Measurements from ENCODE around the gene TBC1D12. TPM values are rescaled to one million over a fixed set of nuclear protein-coding genes. Genes with fewer than 3 reads are reported as not detected.

The TBC1D12 gene
- total RNA-seq, 1 donor from 2014 or later = 6.9 TPM

- H3K9me3 ChIP-seq (ENCODE audit: low read depth) = no peaks in the 10 kb centered on the region
- Mint-ChIP-seq H3K4me1 (peaks cover 14% of the 10 kb centered on the region), H3K27me3 (ENCODE audit: insufficient read depth, low read depth) (peaks cover 3% of the 10 kb centered on the region), H3K9me3 (peaks cover 4% of the 10 kb centered on the region), H3K4me3 (peak overlapping the region; percentile 22), H3K36me3 (no peaks in the 10 kb centered on the region), H3K27ac (no peak overlapping the region)
- H3K4me1 ChIP-seq = peaks cover 10% of the 10 kb centered on the region
- no peaks in the 10 kb centered on the region for H3K36me3 ChIP-seq
- no peak overlapping the region for H3K4me3 ChIP-seq
- peaks cover 5% of the 10 kb centered on the region for H3K79me2 ChIP-seq (ENCODE audit: low read depth)
- no peak for DNase-seq (ENCODE audit: low spot score)
- peaks cover 8% of the 10 kb centered on the region for H3F3A ChIP-seq (ENCODE audit: low read depth)
- no peak overlapping the region for H3K9ac ChIP-seq
- H3K27me3 ChIP-seq = peaks cover 31% of the 10 kb centered on the region
- TF ChIP-seq EZH2phosphoT487 (IDR thresholded peaks at IDR 0.05) = no peak
- TF ChIP-seq EZH2 (IDR thresholded peaks at IDR 0.05) = no peak
- no peak for TF ChIP-seq CTCF (IDR thresholded peaks at IDR 0.05)
- H3K4me2 ChIP-seq = no peak overlapping the region
- H3K27ac ChIP-seq = no peak overlapping the region
- peaks cover 7% of the 10 kb centered on the region for H4K20me1 ChIP-seq (ENCODE audit: low read depth)
- H2AFZ ChIP-seq (replicated peaks) = no peak overlapping the region
Measured at GRCh38 chr10:94405406-94405805, 3.1 kb downstream of the TBC1D12 start.

- H3K27ac ChIP-seq = no peak overlapping the region
- H3F3A ChIP-seq (ENCODE audit: low read depth) = peaks cover 5% of the 10 kb centered on the region
- H3K9me3 Mint-ChIP-seq = no peaks in the 10 kb centered on the region
- H3K27me3 Mint-ChIP-seq (ENCODE audit: insufficient read depth, low read depth) = no peaks in the 10 kb centered on the region
- peaks cover 10% of the 10 kb centered on the region for H3K4me1 Mint-ChIP-seq
- H3K36me3 Mint-ChIP-seq = no peaks in the 10 kb centered on the region
- H3K27ac Mint-ChIP-seq = no peak overlapping the region
- no peaks in the 10 kb centered on the region for H3K9me3 ChIP-seq (ENCODE audit: low read depth)
- no peak for DNase-seq (ENCODE audit: low spot score)
- no peak overlapping the region for H3K4me2 ChIP-seq
- TF ChIP-seq EZH2 (IDR thresholded peaks at IDR 0.05) (no peak), CTCF (IDR thresholded peaks at IDR 0.05) (no peak), EZH2phosphoT487 (IDR thresholded peaks at IDR 0.05) (no peak)
- H3K4me1 ChIP-seq = peaks cover 10% of the 10 kb centered on the region
- no peak overlapping the region for H2AFZ ChIP-seq (replicated peaks)
- H3K27me3 ChIP-seq = peaks cover 31% of the 10 kb centered on the region
- no peaks in the 10 kb centered on the region for H3K36me3 ChIP-seq
- no peak overlapping the region for H3K4me3 ChIP-seq
- peaks cover 7% of the 10 kb centered on the region for H4K20me1 ChIP-seq (ENCODE audit: low read depth)
- H3K79me2 ChIP-seq (ENCODE audit: low read depth) = peaks cover 5% of the 10 kb centered on the region
- H3K4me3 Mint-ChIP-seq = no peak overlapping the region
- no peak overlapping the region for H3K9ac ChIP-seq
Measured at GRCh38 chr10:94407668-94408067, 5.3 kb downstream of the TBC1D12 start.

GRCh38 chr10:94409021-94409657 lies 6.8 kb downstream of the TBC1D12 start:
- no peak overlapping the region for H3K4me3 Mint-ChIP-seq
- Histone ChIP-seq H4K20me1 (ENCODE audit: low read depth) (peaks cover 3% of the 10 kb centered on the region), H3K36me3 (no peaks in the 10 kb centered on the region), H3K4me3 (no peak overlapping the region), H3K27me3 (peaks cover 16% of the 10 kb centered on the region), H2AFZ (replicated peaks) (no peak overlapping the region), H3K9me3 (ENCODE audit: low read depth) (no peaks in the 10 kb centered on the region), H3F3A (ENCODE audit: low read depth) (no peaks in the 10 kb centered on the region), H3K4me1 (peaks cover 10% of the 10 kb centered on the region), H3K9ac (no peak overlapping the region), H3K79me2 (ENCODE audit: low read depth) (peaks cover 1% of the 10 kb centered on the region), H3K4me2 (no peak overlapping the region), H3K27ac (no peak overlapping the region)
- H3K4me1 Mint-ChIP-seq = peaks cover 10% of the 10 kb centered on the region
- peaks cover 2% of the 10 kb centered on the region for H3K27me3 Mint-ChIP-seq (ENCODE audit: insufficient read depth, low read depth)
- no peaks in the 10 kb centered on the region for H3K36me3 Mint-ChIP-seq
- no peaks in the 10 kb centered on the region for H3K9me3 Mint-ChIP-seq
- no peak overlapping the region for H3K27ac Mint-ChIP-seq
- TF ChIP-seq EZH2 (IDR thresholded peaks at IDR 0.05) (no peak), CTCF (IDR thresholded peaks at IDR 0.05) (no peak), EZH2phosphoT487 (IDR thresholded peaks at IDR 0.05) (no peak)
- DNase-seq (ENCODE audit: low spot score) = peak; percentile 50

All from neural progenitor cell (in vitro differentiated cells).